HEK293T (cell line): ENCODE measurements around the gene TMCO6.

Experiments used
- ARNT ChIP-seq: fragments of 450-650 bp; IDR thresholded peaks from 2 replicates; pipeline ENCODE4 v1.6.1; 2017; ENCODE audit warnings: mild to moderate bottlenecking
- BHLHE40 ChIP-seq: fragments of 450-650 bp; IDR thresholded peaks from 2 replicates; pipeline ENCODE4 v1.6.1; 2016; ENCODE audit warnings: mild to moderate bottlenecking, moderate library complexity, borderline replicate concordance
- ELF4 ChIP-seq: fragments of 450-650 bp; IDR thresholded peaks from 2 replicates; pipeline ENCODE4 v1.6.1; 2017; ENCODE audit warnings: antibody characterized with exemption
- FOXA1 ChIP-seq: fragments of 450-650 bp; IDR thresholded peaks from 2 replicates; pipeline ENCODE4 v1.6.1; 2016; ENCODE audit warnings: mild to moderate bottlenecking
- FOXK2 ChIP-seq: fragments of 450-650 bp; IDR thresholded peaks from 2 replicates; pipeline ENCODE4 v1.6.1; 2016; ENCODE audit warnings: mild to moderate bottlenecking
- FOXM1 ChIP-seq: fragments of 450-650 bp; IDR thresholded peaks from 2 replicates; pipeline ENCODE4 v1.6.1; 2017; ENCODE audit warnings: mild to moderate bottlenecking, borderline replicate concordance
- HDGF ChIP-seq: fragments of 450-650 bp; IDR thresholded peaks from 2 replicates; pipeline ENCODE4 v1.6.1; 2017; ENCODE audit warnings: antibody characterized with exemption, borderline replicate concordance
- L3MBTL2 ChIP-seq: fragments of 450-650 bp; conservative IDR thresholded peaks from 2 replicates; pipeline ENCODE4 v1.6.1; 2016; ENCODE audit warnings: mild to moderate bottlenecking
- NFRKB ChIP-seq: fragments of 450-650 bp; IDR thresholded peaks from 2 replicates; pipeline ENCODE4 v1.6.1; 2016; ENCODE audit warnings: mild to moderate bottlenecking, moderate library complexity
- SP1 ChIP-seq: fragments of 450-650 bp; IDR thresholded peaks from 2 replicates; pipeline ENCODE4 v1.6.1; 2017
- TARDBP ChIP-seq: fragments of 450-650 bp; IDR thresholded peaks from 2 replicates; pipeline ENCODE4 v1.6.1; 2016
- ZNF384 ChIP-seq: fragments of 450-650 bp; IDR thresholded peaks from 2 replicates; pipeline ENCODE4 v1.6.1; 2016

DNA sequence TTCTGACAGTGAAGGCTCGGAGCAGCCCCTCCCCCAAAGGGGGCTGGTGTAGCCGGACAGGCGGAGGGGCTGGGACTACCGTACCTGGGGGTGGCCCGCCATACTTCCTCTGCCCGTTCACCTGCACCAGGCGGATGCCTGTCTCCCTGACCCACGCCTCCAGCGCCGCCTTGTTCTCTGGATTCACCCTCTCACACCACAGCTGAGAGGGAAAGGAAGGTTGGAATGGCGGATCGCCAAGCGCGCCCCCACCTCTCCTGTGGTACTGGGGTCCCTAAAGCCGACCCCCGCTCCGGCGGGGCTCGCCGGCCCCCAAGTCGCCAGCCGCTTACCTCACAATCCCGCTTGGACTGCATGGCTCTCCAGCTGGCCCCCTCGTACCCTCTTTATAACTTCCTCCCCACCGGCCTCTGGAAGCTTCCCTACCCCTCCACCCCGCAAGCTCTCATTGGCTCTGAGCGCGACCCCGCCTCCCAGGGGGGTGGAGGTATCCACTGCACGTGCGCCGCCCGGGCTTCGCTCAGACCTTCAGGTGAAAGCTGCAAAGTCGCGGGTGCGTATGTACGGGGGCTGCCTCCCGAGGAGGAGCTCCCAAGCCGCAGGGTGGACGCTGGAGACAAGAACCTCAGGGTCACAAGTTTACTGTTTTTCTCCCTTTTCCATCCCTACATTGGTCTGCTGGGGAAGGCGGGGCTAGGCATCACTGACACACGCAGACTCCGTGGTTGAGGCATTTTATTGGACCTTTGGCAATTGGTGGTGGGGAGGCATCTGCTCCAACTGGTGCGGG is 34.1 kb downstream of the TMCO6 start, which contains the start of gene DND1:
- TF ChIP-seq SP1 (no peak), ELF4 (no peak), L3MBTL2 (no peak), BHLHE40 (no peak), ARNT (no peak), FOXM1 (no peak), TARDBP (no peak), FOXK2 (no peak), HDGF (no peak), FOXA1 (no peak), ZNF384 (no peak), NFRKB (no peak)
